Measurements from ENCODE around the gene AQP7. TPM values are rescaled to one million over a fixed set of nuclear protein-coding genes. Genes with fewer than 3 reads are reported as not detected.

The AQP7 gene
- total RNA-seq: 0.07 TPM in 1 of 2 replicates, not detected in the other

GRCh38 chr9:33402371-33402770 is at the start of gene AQP7:
Gene AQP7 (minus strand): TSS chr9:33402568. CDS start chr9:33401262, 1,306 bp downstream.

GRCh38 chr9:33446946-33447798 is 44.8 kb upstream of the AQP7 start, which contains the start of gene AQP3:
Gene AQP3 (minus strand): TSS chr9:33447593. CDS start chr9:33447530, 63 bp downstream.

Other genes with a start within 250 kb of the AQP7 start
- gene B4GALT1, start 235.2 kb downstream of the AQP7 start, total RNA-seq: 30.3 and 36.7 TPM in 2 replicates
- not detected in 2 replicates for gene SPINK4, start 162.4 kb downstream of the AQP7 start, total RNA-seq
- 47.0 and 67.6 TPM in 2 replicates for gene BAG1, start 137.9 kb downstream of the AQP7 start, total RNA-seq
- gene CHMP5, start 137.5 kb downstream of the AQP7 start, total RNA-seq: 70.3 and 77.7 TPM in 2 replicates
- 14.4 and 14.5 TPM in 2 replicates for gene NFX1, start 112.1 kb downstream of the AQP7 start, total RNA-seq
- gene AQP3, start 45.0 kb upstream of the AQP7 start, total RNA-seq: 1.3 and 1.6 TPM in 2 replicates
- 42.9 and 45.2 TPM in 2 replicates for gene NOL6, start 71.4 kb upstream of the AQP7 start, total RNA-seq
- 0.34 and 0.53 TPM in 2 replicates for gene ANKRD18B, start 121.7 kb upstream of the AQP7 start, total RNA-seq